Caco-2 (cell line): ENCODE results near the gene SEMA4C. TPM values are rescaled to one million over a fixed set of nuclear protein-coding genes. Genes with fewer than 3 reads are reported as not detected.

Experiments
- BruUV-seq: library from RNA; stranded (reverse); fragments of 400-500 nt; replicated peaks from 2 replicates; lab custom pipeline; 2021; lab: Mats Ljungman, UMichigan
- CTCF ChIA-PET: fragments of 300-600 bp; sonication (Branson Sonifier 250); formaldehyde crosslinking; loops from one replicate; lab custom pipeline; 2022; ENCODE audit warnings: antibody characterized with exemption; lab: Charles Lee
- POLR2A ChIA-PET: fragments of 300-600 bp; sonication (Branson Sonifier 250); formaldehyde crosslinking; loops from one replicate; lab custom pipeline; 2022; ENCODE audit warnings: antibody characterized with exemption; lab: Charles Lee
- DNase-seq, 2 experiments: peaks; one replicate each; pipeline versions ENCODE4 v3.0.0 to v3.0.0-alpha.2; 2020 to 2022
- H3K27me3 ChIP-seq: replicated peaks from 2 replicates; pipeline ENCODE4 v1.6.0; 2011; ENCODE audit warnings: low read length; ENCODE audit not compliant: control insufficient read depth, insufficient read depth
- H3K36me3 ChIP-seq: 2 replicates; pipeline ENCODE4 v1.5.1; 2011; ENCODE audit warnings: low read length; ENCODE audit not compliant: control insufficient read depth, insufficient read depth
- H3K4me1 ChIP-seq: fragments of 250-450 bp; sonication (Bioruptor Pico); 2 replicates; pipeline ENCODE4 v1.5.1; 2020; ENCODE audit warnings: mild to moderate bottlenecking
- H3K4me3 ChIP-seq: 2 replicates; pipeline ENCODE4 v1.5.1; 2011; ENCODE audit warnings: low read depth, mild to moderate bottlenecking, control low read depth, low read length
- H3K9me3 ChIP-seq: fragments of 250-450 bp; sonication (Bioruptor Pico); 2 replicates; pipeline ENCODE4 v1.5.1; 2020; ENCODE audit warnings: mild to moderate bottlenecking, moderate library complexity
- H3K27ac Mint-ChIP-seq: one replicate; pipeline ENCODE4 v1.8.0; 2022; ENCODE audit warnings: mixed read lengths; ENCODE audit not compliant: unreplicated experiment
- H3K27me3 Mint-ChIP-seq: one replicate; pipeline ENCODE4 v1.8.0; 2022; ENCODE audit warnings: mixed read lengths; ENCODE audit not compliant: insufficient read depth, unreplicated experiment
- H3K36me3 Mint-ChIP-seq: one replicate; pipeline ENCODE4 v1.8.0; 2022; ENCODE audit warnings: mild to moderate bottlenecking, mixed read lengths; ENCODE audit not compliant: insufficient read depth, unreplicated experiment
- H3K4me1 Mint-ChIP-seq: one replicate; pipeline ENCODE4 v1.8.0; 2022; ENCODE audit warnings: low read depth, mixed read lengths; ENCODE audit not compliant: unreplicated experiment
- H3K4me3 Mint-ChIP-seq: one replicate; pipeline ENCODE4 v1.8.0; 2022; ENCODE audit warnings: mild to moderate bottlenecking, moderate library complexity, mixed read lengths; ENCODE audit not compliant: unreplicated experiment
- H3K9me3 Mint-ChIP-seq: one replicate; pipeline ENCODE4 v1.8.0; 2022; ENCODE audit warnings: mixed read lengths; ENCODE audit not compliant: unreplicated experiment
- intact Hi-C: fragments of 100-400 bp; cut with micrococcal nuclease; formaldehyde crosslinking; loops from one replicate; pipeline ENCODE4 v1.10.0; 2022; ENCODE audit not compliant: unreplicated experiment
- total RNA-seq: library from RNA; stranded (reverse); gene quantifications from 2 replicates; pipeline ENCODE4 v1.2.3, GENCODE V29; 2022
- TF ChIP-seq, protein P1 (sequence below), 2 experiments: fragments of 200-600 bp in 1 of 2; IDR thresholded peaks; 1 replicate in 1 of 2; 2 replicates in 1 of 2; pipeline versions ENCODE4 v1.5.1 to v1.8.0; 2011 to 2022; ENCODE audit warnings: antibody characterized with exemption in 1 of 2, control low read depth in 1 of 2, inconsistent platforms in 1 of 2, low read depth in 1 of 2, low read length in 1 of 2, mild to moderate bottlenecking in 1 of 2, moderate library complexity in 1 of 2; ENCODE audit not compliant: insufficient read depth in 1 of 2, severe bottlenecking in 1 of 2, unreplicated experiment in 1 of 2

The SEMA4C gene
- total RNA-seq, 1 experiment from 2014 or later: 29.9 TPM

DNA sequence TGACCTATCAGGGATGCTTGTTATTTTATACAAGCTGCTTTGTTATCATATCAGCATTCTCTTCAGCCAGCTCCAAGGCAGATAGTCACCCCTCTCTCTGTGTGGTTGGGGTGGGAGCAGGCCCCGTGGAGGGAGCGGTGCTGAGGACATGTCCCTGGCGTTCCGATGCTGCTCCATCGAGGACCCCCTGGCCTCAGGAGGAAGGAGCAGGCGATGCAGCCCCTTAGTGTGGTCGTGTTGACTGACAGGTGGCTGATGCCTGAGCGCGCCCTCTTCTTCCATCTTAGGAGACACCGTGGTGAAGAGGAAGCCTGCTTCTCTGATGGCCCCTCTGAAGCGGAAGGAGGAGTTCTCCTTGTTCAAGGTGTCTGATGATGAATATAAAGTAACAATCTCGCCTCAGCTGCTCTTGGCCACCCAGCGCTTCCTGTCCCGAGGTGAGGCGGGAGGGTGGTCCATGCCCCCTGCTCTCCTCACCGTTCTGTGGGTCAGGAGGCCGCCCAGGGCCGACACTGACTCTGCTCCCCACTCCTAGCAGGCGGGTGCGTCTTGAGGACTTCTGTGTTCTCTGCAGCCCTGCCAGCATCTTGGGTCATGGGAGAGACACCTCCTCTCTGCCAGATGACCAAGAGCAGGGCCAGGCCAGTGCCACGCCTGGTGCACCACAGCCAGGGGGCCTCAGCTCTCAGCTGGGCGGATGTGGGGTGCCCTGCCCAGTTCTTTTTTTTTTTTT lies 43.2 kb downstream of the SEMA4C start:
- Mint-ChIP-seq H3K4me1 (peaks cover 36% of the 10 kb centered on the region), H3K9me3 (no peaks in the 10 kb centered on the region), H3K4me3 (no peak overlapping the region), H3K27ac (no peak overlapping the region), H3K36me3 (peaks cover 96% of the 10 kb centered on the region), H3K27me3 (no peaks in the 10 kb centered on the region)
- peaks cover 31% of the 10 kb centered on the region for H3K4me1 ChIP-seq
- no TSS peak for BruUV-seq
- peaks cover 14% of the 10 kb centered on the region for H3K36me3 ChIP-seq
- intact Hi-C loops: no loop called here
- H3K27me3 ChIP-seq: no peaks in the 10 kb centered on the region
- CTCF ChIA-PET: interaction anchor here (0.6 kb wide), 1 partner anchor 274 kb away, joined by 3 read pairs; no protein-coding TSS in a partner anchor
- no peak for DNase-seq
- H3K9me3 ChIP-seq: no peaks in the 10 kb centered on the region
- TF ChIP-seq, protein P1, sequence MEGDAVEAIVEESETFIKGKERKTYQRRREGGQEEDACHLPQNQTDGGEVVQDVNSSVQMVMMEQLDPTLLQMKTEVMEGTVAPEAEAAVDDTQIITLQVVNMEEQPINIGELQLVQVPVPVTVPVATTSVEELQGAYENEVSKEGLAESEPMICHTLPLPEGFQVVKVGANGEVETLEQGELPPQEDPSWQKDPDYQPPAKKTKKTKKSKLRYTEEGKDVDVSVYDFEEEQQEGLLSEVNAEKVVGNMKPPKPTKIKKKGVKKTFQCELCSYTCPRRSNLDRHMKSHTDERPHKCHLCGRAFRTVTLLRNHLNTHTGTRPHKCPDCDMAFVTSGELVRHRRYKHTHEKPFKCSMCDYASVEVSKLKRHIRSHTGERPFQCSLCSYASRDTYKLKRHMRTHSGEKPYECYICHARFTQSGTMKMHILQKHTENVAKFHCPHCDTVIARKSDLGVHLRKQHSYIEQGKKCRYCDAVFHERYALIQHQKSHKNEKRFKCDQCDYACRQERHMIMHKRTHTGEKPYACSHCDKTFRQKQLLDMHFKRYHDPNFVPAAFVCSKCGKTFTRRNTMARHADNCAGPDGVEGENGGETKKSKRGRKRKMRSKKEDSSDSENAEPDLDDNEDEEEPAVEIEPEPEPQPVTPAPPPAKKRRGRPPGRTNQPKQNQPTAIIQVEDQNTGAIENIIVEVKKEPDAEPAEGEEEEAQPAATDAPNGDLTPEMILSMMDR (IDR thresholded peaks at IDR 0.05; ENCODE audit: insufficient read depth in 1 of 2, low read depth in 1 of 2, low read length in 1 of 2, severe bottlenecking in 1 of 2, unreplicated experiment in 1 of 2): no peak
- no peak overlapping the region for H3K4me3 ChIP-seq
- POLR2A ChIA-PET: no interaction called here

DNA sequence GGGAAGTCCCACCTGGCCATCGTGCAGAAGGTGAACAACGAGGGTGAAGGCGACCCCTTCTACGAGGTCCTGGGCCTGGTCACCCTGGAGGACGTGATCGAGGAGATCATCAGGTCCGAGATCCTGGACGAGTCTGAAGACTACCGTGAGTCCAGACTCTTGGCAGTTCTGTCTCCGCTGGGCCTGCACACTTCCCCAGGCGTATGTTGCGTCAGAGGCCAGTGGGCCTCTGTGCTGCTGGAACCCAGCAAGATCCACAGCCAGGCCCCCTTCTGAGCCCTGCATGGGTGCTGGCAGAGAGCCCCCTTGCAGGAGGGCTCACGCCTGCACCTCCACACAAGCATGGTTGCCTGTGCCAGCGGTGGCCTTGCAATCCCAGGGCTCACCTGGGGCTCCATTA lies 44.8 kb downstream of the SEMA4C start:
- no TSS peak for BruUV-seq
- ChIA-PET POLR2A (no interaction called here), CTCF (interaction anchor here (1.5 to 1.6 kb wide), 2 partner anchors 33 to 271 kb away, joined by 3 to 8 read pairs; partner anchors contain the start of gene ANKRD39)
- intact Hi-C loops: no loop called here
- DNase-seq: no peak
- Histone ChIP-seq H3K27me3 (no peaks in the 10 kb centered on the region), H3K9me3 (no peaks in the 10 kb centered on the region), H3K4me1 (peaks cover 43% of the 10 kb centered on the region), H3K36me3 (peaks cover 13% of the 10 kb centered on the region), H3K4me3 (no peak overlapping the region)
- H3K27me3 Mint-ChIP-seq: no peaks in the 10 kb centered on the region
- no peak overlapping the region for H3K4me3 Mint-ChIP-seq
- TF ChIP-seq, protein P1 (IDR thresholded peaks at IDR 0.05; ENCODE audit: insufficient read depth in 1 of 2, low read depth in 1 of 2, low read length in 1 of 2, severe bottlenecking in 1 of 2, unreplicated experiment in 1 of 2): no peak
- H3K27ac Mint-ChIP-seq: peak overlapping the region; percentile 46
- peaks cover 97% of the 10 kb centered on the region for H3K36me3 Mint-ChIP-seq
- H3K9me3 Mint-ChIP-seq: no peaks in the 10 kb centered on the region
- peaks cover 38% of the 10 kb centered on the region for H3K4me1 Mint-ChIP-seq

DNA sequence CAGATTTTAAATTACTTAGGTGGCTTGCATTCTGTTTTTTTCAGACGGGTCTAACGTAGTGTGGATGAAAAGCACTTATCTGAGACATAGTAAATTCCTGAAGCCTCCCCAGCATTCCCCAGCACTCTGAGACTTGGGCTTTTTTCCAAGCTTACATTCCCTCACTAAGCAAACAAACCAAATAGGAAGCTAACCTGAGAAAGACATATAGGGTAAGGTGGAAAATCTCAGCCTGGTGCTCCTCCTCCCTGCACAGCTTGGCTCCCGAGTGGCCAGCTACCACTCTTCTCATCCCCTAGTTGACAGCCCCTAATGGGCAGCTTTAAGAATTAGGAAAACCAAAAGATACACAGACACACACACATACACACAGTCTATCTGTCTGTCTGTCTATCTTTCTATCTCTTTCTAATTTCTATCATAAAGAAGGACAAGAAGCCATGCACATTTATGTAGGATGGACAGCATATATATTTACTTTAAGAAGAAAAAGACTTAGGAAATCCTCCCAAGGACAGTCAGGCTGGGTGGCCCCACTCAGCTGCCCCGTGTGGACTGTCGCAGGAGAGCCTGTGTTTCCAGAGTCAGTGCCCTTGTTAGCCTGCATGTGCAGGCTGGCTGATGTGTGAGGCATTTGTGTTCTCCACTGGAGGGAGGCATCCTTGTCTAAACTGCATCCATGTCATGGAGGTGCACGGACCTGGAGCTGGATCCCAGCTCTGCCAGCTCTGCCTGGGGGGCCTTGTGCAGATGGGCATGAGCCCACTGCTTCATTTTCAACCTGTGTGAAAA lies 45.6 kb downstream of the SEMA4C start:
- TF ChIP-seq, protein P1 (IDR thresholded peaks at IDR 0.05; ENCODE audit: insufficient read depth in 1 of 2, low read depth in 1 of 2, low read length in 1 of 2, severe bottlenecking in 1 of 2, unreplicated experiment in 1 of 2): no peak
- no TSS peak for BruUV-seq
- CTCF ChIA-PET: interaction anchor here (0.8 to 1.6 kb wide), 4 partner anchors 9 to 270 kb away, joined by 3 to 8 read pairs (median 4); partner anchors contain the start of gene ANKRD39
- peak overlapping the region; percentile 45 for H3K4me3 Mint-ChIP-seq
- peaks cover 97% of the 10 kb centered on the region for H3K36me3 Mint-ChIP-seq
- POLR2A ChIA-PET: no interaction called here
- H3K9me3 Mint-ChIP-seq: no peaks in the 10 kb centered on the region
- Histone ChIP-seq H3K4me1 (peaks cover 51% of the 10 kb centered on the region), H3K27me3 (no peaks in the 10 kb centered on the region), H3K4me3 (no peak overlapping the region), H3K9me3 (no peaks in the 10 kb centered on the region), H3K36me3 (peaks cover 13% of the 10 kb centered on the region)
- H3K27me3 Mint-ChIP-seq: no peaks in the 10 kb centered on the region
- peaks cover 39% of the 10 kb centered on the region for H3K4me1 Mint-ChIP-seq
- peak in 1 of 2 experiments; percentile 48 for DNase-seq
- H3K27ac Mint-ChIP-seq: peak overlapping the region; percentile 46
- intact Hi-C loops: loop anchor here (1.0 kb wide), 1 partner anchor 8 kb away; no protein-coding TSS in a partner anchor
